NCI-H82 treated with DMSO at 0.1 percent for 48 hours (cell line): Measurements from ENCODE around the gene TSR3.

Experiments
- DNase-seq: peaks from one replicate; lab custom pipeline; 2025; ENCODE audit not compliant: unreplicated experiment; lab: John Stamatoyannopoulos, UW

The TSR3 gene

DNA sequence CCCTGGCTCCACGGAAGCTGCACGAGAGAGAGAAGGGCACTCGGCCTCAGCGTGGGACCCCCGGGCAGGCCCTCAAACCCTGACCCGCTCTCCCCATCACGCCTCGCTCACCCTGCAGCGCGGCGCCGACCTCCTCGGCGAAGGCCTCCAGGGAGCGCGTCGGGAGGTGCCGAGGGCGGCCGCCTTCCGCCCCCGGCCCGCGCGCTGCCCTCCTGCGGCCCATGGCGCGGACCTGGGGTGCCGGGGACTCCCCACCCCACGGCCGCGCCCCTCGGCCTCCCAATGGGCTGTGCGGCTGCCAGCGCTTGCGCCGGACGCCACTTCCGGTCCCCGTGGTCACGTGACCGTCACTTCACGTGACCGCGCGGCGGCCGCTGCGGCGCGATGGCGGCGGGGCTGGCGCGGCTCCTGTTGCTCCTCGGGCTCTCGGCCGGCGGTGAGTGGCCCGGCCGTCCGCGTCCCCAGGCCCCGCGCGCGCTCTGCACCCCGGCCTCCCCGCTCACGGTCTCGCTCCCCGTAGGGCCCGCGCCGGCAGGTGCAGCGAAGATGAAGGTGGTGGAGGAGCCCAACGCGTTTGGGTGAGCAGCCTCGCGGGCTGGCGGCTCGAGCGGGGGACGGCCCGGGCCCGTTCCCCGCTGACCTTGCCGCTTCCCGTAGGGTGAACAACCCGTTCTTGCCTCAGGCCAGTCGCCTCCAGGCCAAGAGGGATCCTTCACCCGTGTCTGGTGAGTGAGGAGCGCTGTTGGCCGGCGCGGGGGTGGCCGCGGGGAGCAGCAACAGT, at the start of gene TSR3, which contains the start of gene GNPTG:
Gene TSR3, minus strand, starts transcription at position 297 of the 781 bp plus-strand sequence. Its CDS starts 74 bp downstream, at position 223.
Gene GNPTG, plus strand, starts transcription at position 350 of the 781 bp plus-strand sequence. Its CDS starts 35 bp downstream, at position 385.
- DNase-seq: peak; percentile 2

DNA sequence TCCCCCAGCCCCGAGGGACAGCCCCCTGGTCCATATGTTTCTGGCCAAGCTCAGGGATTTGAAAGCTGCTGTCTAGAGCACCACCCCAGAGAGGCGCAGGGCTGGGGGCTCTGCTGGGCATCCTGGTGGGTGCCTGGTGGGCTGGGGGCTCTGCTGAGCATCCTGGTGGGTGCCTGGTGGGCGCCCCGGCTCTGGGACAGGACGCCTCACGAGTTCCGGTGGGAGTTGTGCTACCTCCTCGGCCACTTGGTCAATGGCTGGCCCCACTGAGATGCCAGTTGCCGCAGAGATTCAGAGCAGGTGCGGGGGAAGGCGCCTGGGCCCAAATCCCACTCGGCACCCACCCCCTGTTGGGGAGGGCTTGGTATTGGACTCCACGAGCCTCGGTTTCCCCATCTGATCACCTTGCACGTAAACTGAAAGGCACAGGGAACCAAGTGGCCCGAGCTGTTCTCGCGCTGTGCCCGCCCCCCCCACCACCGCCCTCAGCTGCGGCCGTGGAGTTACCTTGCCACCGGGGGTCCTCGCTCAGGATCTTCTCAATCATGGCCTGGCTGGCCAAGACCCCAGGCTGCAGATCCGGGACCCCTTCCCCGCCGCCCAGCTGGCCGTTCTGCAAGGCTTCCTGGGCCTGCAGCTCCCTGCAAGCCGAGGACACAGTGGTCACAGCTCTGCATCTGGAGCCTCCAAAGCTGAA, 49.5 kb upstream of the TSR3 start:
- no peak for DNase-seq

DNA sequence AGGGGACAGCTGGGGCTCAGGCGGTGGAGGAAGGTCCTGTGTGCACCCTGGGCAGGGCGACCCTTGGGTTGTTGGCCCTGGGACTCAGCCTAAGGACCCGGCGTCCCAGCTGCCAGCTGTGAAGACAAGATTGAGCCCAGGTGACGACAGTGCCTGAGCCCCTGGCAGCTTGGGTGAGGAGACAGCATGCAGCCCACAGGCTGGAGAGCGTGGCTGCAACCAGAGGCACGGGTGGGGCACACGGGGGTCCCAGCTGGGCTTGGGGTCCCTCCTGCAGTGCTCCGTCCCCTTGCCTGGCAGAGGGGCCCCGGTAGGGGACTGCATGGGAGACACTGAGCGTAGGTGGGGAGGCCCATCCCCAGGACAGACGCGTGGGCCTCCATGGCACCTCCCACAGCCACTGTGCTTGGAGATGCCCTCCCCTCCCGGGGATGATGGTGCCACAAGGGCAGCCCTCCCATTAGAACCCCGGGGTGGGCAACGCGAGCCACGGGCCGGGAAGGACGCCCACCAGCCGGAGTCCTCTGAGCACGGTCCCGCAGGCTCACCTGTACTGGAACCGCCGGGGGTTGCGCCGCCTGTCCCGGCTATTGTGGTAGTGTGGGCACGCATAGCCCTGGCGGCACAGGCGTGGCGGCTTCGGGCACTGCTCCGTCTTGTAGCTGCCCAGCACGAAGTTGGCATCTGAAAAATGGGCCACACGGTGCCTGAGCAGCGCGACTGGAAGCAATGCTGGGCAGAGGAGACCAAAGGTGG, 47.3 kb upstream of the TSR3 start:
- DNase-seq: no peak

DNA sequence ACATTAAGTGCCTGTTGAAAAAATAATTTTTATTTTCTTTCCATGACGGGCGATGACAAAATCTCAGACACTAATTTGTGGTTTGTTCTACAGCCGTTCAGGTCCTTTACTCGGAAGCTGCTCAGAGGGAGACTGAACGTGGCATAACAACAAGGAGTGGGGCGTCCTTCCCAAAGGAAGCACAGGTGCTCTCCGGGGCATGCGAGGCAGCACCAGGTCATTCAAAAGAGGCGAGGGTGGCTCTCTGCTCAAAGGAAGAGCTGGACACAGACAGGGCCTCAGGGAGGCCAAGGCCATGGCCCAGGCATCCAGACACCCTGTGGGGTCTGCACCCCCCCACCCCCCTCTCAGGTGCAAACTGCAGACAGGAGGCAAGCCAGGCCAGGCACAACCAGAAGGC, 46.7 kb upstream of the TSR3 start:
- DNase-seq: no peak

DNA sequence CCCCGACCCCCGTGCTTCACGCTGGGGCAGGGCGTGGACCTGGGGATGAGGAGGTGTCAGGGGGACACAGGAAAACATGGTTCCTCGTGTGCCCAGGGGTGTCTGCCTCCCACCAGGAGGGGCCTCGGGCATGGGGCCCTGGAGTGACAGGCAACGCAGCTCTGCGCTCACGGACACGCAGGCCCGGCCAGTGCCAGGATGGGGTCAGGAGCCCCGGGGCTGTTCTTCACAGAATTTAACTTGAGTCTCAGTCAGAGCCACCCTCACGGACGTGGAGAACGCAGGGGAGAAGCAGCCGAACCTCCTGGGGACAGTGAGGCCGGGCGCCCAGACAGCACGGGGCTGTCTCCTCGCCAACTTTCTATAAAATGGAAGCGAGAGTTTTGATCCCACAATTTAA, 46.1 kb upstream of the TSR3 start:
- DNase-seq: no peak

DNA sequence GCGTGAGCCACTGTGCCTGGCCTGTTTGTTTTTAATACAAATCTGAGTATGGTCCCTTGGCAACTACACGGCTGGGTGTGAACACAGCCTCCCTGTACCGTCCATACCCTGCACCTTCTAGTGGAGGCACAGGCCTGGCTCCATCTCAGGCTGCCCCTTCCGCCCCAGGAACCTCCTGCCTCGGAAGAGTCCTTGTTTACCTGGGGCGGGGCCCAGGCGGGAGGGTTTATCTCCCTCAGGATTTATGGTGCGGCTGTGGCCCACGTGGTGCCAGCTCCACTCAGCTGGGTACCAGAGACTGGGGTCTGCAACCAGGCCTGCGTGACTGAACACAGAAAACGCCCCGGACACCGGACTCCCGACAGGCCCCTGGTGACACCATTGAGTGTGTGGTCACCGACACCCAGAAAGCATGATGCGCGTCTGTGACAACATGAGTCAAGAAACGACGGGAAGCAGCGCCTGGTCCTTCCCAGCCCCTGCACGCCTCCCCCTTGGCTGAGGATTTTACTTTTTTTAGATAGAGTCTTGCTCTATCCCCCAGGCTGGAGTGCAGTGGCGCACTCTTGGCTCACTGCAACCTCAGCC, 43.9 kb upstream of the TSR3 start:
- no peak for DNase-seq

DNA sequence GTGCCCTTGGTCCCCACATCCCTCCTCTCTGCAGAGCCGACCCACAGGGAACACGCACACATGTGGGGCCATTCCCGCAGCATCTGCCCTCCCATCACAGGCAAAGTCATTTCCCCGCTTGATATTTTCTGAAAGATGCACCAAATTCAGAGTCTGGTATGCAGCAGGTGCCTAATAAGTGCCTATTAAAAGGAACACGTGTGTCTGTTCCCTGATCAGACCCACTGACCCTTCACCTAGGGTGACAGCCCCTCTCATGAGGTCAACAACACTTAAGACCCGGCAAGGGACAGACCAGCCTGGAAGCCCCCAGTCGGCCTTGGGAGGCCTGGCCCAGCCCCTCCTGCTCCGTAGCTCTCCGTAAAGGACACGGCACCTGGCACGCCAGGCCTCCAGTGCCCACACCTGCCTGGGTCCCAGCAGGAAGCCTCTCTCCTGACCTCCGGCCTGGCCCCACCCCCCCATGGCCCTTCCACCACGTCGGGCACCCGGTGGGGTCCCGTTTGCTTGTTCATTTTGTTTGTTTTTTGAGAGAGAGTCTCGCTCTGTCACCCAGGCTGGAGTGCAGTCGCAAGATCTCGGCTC, 42.8 kb upstream of the TSR3 start:
- DNase-seq: no peak

DNA sequence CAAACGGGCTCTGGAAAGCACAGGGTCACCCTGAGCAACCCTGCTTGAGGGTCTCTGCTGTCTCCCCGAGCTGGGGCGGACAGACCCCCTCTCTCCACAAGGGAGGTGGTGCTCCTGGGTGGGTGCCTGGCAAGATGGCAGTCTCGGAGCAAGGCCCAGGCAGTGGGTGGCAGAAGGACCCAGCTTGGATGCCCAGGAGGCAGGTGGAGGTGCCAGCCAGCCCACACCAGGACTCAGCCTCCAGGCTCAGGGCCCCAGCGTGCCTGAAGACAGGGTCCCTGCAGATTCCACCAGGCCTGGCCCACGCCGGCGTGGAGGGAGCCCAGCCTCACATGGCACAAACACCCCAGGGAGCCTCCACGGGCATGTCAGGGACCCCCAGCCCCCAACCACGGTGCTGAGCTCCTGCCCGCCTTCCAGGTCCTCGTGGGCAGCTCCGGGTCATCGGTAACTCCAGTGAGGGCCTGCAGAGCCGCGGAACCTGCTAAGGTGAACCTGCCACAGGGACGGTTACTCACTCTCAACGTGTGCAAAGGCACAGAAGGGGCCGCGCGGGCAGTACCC, 42.0 kb upstream of the TSR3 start:
- no peak for DNase-seq

DNA sequence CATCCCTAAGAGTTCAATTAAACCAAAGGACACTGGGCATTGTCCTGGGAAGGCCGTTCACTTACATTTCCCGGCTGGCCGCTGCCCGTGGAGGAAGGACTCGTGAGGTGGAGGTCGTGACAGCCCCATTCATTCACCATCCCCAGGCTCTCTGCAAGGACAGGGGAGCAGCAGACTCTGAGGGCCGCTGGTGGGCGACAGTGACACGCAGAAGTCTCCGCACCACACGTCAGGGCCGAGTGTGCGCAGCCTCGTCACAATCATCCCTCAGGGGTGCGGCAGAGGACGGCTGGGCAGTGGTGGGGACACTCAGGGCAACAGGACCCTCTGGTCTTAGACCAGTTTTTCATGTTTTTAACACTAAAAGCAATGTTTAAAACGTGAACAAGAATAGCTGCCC, 41.1 kb upstream of the TSR3 start:
- DNase-seq: no peak

DNA sequence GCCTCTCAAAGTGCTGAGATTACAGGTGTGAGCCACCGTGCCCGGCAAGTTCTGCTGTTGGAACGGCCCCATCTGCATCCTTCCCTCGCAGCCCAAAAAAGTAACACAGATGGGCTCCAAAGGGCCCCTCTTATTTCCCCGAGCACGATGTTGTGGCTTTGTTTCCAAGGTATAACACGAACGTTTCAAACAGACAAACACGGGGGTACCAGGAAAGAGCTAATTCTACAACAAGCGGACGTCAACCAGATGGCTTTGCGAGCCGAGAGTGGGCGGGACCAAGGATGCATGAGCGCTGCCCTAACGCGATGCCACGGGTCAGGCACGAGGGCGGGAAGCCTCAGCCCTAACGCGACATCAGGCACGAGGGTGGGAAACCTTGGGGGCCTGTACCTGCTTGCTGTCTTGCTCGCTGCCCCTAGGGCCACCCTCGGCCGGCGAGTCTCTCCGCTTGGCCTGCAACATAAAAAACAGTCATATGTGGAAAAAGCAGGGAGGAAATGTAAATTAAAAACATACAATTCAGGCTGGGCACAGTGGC, 38.6 kb upstream of the TSR3 start:
- DNase-seq: no peak

DNA sequence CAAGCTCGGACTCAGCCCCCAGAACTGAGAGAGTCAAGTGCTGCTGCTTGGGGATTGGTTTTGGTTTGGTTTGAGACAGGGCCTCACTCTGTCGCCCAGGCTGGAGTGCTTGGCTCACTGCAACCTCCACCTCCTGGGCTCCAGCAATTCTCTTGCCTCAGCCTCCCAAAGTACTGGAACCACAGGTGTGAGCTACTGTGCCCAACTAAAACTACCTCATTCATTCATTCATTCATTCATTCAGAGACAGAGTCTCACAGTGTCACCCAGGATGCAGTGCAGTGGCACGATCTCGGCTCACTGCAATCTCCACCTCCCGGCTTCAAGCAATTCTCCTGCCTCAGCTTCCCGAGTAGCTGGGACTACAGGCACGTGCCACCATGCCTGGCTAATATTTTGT, 38.1 kb upstream of the TSR3 start:
- DNase-seq: no peak

DNA sequence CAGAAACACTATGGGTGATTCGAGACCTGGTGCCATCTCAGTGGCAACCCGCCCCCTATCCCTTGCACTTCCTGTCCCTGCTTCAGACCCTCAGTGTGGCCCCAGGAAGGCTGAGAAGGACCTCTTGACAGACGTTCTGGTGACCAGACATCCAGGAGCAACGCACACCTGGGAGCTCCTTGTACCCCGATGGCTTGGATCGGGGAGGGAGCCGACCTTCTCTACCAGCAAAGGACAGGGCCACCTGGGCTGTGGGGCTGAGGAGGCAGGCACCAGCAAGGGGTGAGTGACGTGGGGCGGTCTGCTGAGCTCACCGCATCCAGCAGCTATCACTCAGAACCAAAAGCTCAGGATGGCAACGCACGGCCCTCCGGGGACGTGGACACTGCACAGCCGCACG, 35.7 kb upstream of the TSR3 start:
- DNase-seq: no peak

DNA sequence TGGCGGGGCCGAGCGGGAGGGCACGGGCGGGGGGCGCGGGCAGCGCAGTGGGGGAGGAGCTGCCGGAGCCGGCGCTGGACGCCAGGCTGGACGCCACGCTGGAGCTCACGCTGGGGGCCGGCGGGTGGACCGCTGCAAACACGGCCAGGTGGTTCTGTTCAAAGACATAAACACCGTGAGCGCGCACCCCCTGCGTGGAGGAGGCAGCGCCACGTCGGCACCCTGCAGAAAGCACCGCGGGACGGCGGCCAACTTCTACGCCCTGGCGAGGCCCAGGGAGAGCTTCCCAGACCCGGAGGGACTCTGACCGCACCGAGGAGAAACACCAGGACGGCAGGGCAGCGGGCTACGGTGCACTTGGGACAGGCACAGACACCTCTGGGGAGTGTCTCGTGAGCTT, 33.6 kb upstream of the TSR3 start:
- DNase-seq: no peak

DNA sequence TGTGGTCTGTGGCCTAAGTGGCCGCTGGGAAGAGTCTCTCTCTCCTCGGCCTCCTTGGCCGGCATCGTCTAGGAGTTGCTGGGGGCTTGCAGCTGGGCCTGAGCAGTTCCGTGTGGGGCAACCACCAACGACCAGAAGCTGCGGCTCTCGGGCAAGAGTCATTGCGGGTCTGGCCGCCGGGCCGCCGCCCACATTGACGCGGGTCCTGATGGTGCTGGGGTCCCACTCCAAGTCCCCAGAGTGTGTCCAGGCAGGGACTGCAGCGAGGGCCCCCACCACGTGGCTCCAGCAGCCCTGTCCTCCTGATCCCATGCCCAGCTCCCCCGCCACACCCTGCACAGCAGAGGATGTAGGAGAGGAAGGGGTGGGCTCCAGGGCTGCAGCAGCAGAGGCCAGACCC, 31.9 kb upstream of the TSR3 start:
- DNase-seq: no peak

DNA sequence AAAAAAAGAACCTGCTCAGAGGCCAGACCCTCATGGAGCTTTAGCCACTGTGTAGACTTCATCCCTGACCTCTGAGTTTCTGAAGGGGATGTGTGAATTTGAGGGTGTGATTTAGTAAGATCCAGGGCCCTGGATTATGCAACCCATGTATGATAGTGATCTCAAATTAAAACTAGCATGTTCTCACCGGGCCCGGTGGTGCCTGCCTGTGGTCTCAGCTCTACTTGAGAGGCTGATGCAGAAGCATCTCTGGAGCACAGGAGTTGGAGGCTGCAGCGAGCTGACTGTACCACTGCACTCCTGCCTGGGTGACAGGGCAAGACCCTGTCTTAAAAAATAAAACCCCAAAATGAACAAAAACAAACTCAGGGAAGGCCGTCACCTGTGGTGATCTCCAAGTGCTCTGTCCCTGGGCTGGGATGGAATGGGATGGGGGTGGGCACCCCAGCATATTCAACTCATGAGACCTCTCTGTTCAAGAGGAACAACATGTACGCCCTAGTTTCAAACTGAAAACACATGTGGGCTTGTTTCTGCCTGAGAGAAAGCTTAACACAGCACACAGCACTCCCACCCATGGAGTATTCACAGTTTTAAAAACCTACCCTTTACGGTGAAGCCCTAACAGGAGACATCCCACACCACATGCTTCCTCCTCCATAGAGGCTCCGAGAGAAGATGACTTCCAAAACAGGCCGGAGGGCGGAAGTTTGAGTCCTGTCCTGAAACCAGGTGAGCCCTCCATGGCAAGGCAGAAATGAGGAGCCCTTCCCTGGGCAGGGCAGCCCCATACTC, 30.1 kb upstream of the TSR3 start:
- DNase-seq: no peak

DNA sequence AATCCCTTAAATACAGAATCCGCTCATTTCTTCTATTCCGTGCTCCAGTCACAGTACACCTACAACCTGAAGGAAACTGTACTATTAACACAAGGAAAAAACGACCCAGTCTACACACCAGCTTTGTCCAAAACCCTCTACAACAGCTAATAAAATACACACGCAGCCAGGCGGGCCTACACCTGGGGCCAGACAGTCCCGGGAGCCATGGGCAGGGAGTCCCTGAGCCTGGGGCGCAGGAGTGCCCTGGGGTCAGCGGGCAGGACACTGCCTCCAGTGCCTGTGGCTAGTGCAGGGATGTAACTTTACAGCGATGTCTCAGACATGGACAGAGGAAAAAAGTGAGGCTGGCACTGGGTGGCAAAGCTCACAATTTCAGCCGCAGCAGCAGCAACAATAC, 28.5 kb upstream of the TSR3 start:
- no peak for DNase-seq

DNA sequence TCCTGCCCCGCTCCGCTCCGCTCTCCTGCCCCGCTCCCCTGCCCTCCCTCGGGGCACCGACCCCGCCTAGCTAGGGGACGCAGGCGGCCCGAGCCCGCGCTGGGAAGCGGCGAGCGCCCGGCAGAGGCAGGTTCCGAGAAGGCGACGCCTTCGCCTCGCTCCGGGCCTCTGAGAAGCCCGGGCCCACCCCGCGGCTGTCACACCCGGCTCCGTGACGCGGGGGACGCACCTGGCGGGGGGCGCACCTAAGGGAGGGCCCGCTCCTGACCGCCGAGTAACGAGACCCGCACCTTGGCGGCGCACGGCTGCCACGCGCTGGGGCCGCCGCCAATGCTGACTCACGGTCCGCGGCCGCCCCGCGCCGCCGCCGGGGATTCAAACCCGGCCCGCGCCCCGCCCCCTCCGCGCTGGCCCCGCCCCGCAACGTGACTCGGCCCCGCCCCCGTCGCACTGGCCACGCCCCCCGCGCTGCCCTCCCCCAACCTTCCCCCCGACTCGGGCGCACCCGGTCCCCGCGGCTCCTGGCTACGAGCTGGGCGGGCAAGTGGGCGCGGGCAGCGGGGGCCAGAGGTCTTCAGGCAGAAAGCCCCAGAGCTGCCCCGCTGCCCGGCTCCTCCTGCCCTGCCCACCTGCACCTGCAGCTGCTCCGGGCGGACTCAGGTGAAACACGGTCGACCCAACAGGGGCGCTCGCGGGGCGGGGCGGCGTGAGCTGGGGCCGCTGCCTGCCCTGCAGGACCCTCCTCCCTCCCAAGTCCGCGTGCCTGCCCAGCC, 27.8 kb upstream of the TSR3 start:
- DNase-seq: no peak

DNA sequence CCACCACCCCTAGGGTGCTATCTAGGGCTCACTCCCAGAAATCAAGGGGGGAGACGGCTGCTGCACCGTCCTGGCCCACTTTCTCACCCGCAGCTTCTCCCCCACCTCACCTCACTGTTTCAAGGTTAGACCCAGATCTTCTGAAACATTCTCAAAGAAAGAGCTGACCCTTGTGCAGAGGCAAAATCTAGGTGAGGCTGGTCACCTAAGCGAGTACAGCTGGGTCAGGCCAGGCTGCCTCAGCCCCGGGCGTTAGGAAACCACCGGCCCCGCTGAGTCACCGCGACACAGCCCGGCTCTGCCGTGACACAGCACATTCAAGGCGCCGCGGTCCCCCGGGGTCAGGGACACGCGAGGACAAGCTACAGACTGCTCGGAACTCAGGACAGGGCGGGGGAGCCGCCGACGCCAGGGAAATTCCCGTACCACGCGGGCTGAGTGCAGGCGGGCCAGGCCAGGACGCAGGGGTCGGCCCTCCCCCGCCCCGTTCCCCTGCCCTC, 27.2 kb upstream of the TSR3 start:
- DNase-seq: no peak
